HG03571 (cell line): Measurements from ENCODE around the gene CLEC16A.
A peak's percentile ranks its signal among the peaks of the same experiment; 100 is the strongest.

ENCODE experiments used
- ATAC-seq: cut with Tn5 transposase; IDR thresholded peaks from one replicate; pipeline ENCODE4 v1.9.1; 2021; ENCODE audit not compliant: unreplicated experiment

The CLEC16A gene

DNA sequence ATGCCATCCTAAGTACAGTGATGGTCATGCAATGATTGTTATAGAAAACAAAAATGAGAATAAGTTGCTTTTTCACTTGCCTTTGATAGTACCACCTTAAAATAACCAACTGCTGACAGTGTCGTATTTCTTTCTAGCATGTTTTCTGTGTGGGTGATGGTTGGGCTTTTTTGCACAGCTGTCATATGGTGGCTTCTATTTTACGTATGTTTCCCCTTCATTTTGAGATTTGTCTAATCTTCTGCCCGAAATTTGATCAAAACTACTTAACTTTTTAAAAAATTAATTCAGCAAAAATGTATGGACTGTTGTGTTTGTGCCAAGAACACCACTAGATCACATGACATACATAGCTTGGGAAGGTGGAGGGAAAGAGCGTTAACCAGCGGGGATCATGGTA, 90.7 kb downstream of the CLEC16A start:
- no peak for ATAC-seq

DNA sequence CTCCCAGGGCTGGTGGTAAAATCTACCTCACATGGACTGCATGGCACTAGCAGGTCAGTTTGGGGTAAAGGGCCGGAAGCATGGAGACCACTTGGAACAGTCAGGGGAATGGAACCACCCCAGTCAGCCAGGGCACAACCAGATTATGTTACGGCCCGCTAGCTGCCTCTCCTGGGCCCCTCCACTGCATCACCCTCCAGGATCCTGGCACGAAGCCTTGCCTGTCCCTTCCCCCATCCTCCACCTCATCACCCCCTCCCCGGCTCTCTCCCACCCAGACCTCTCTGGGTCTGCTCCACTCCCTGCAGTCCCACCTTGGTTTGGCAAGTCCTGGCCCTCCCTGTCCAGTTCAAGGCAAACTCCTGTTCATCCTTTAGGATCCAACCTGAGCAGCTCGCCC, 91.7 kb downstream of the CLEC16A start:
- no peak for ATAC-seq

DNA sequence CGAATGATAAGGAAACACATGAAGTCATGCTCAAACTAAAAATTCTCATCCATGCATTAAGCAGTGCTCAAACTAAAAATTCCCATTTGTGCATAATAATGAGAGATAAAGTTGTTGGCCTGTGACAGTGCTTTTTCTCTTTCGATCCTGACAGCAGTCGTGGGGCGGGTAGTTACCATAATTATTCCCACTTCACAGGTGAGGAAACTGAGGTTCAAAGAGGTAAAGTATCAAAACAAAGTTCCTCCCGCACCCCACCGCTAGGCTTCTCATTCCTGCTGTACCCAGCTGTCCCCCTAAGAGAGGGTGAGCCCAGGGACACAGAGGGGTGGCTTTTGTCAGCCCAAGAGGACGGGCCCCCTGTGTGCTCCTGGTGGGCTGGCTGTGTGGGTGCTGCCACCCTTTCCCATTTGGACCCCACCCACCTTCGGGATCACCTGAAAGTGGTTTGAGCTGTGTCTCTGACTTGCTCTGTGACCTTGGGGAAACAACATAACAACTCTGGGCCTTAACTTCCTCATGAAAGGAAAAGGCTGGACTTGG, 92.6 kb downstream of the CLEC16A start:
- ATAC-seq = no peak

DNA sequence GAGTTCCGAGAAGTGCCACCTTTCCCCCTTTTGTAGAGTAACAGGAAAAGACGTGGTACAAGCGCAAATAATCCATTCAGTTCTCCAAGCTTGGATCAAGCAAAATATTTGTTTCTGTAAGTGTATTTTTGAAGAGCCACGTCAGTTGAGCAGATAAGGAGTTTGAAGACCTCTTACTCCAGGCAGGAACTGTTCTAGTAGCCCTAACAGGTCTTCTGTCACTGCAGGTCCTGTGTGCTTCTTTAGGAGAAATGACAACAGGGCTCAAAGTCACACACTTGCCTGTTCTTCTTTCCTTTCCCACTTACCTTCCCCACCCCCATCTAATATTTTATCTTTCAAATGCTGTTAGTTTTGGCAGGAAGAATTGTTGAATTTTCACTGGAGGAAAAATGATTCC, 93.9 kb downstream of the CLEC16A start:
- ATAC-seq = no peak

DNA sequence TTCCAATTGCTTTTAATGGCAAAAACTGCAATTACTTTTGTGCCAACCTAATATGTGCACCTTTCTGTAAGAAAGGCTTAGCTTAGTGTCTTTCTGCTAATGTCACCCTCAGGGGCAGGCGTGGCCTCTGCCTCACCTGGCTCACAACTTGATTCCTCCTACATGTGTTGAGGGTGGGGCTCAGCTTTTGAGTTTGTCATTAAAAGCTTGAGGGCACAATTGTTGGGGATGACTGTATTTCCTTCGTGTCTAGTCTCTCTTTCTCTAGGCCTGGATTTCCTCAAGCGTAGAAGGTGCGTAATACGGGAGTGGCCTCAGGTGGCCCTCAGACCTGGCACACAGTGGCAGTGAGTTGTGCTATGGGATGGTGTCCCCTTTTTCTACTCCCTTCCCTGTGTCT, 94.4 kb downstream of the CLEC16A start:
- ATAC-seq = no peak

DNA sequence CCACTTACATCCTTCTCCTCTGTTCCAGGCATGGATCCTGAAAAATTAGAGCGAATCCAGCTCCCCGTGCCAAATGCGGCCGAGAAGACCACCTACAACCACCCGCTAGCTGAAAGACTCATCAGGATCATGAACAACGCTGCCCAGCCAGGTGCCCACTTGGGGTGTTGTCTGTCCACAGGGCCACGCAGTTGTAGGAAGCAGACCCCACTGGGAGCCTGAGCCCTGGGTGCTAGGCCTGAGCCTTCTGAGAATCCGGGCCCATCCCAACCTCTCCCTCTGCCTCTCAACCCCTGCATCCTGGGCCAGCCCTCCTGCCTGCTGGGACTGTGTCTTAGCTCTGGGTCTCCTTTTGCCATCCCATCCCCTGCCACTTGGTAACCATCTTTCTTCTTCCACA, 95.4 kb downstream of the CLEC16A start:
- no peak for ATAC-seq

DNA sequence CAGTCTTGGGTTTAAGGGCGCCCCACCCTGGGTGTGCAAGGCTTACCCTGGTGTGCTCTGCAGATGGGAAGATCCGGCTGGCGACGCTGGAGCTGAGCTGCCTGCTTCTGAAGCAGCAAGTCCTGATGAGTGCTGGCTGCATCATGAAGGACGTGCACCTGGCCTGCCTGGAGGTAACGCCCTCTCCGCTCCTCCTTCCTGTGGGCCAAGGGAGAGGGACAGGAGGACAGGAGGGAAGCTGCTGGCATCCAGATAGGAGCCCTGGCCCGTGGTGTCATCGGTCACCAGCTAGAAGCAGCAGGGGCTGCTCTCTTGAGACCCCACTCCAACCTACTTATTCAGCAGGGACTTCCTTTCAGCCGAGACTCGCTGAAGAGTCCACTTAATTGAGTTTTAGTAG, 97.8 kb downstream of the CLEC16A start:
- ATAC-seq = no peak

DNA sequence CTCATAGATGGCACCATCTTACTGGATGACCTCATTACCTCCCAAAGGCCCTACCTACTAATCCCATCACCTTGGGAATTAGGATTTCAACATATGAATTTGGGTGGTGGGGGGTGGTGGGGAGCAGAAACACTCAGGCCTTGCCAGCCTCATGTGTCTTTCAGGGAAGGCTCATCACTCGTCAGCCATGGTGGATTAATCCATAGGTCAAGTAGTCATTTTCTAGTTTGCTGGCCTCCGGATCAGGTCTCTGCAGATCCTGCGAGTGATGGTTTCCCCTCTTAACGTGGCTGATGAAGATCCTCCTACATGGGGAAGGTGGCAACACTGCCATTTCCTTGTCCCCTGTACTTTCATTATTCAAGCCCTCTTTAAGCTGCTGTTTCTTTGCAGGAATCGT, 101.1 kb downstream of the CLEC16A start:
- no peak for ATAC-seq

DNA sequence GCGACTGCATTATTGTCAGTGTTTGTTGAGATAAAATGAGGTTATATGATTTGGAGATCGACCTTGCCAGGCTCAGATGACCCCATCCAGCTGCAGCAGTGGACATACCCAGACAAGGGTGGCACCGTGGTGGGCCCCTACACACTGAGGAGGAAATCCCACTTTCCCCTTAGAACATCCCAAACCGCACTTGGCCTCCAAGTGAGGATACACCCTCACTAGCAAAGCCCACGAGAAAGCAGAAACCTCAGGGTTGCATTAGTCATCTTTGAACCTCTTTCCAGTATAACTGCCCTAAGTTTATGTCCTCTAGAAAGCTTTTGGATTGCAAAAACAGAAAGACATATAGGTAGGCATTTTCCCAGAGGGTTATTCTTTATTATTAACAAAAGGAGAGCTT, 101.5 kb downstream of the CLEC16A start:
- no peak for ATAC-seq

DNA sequence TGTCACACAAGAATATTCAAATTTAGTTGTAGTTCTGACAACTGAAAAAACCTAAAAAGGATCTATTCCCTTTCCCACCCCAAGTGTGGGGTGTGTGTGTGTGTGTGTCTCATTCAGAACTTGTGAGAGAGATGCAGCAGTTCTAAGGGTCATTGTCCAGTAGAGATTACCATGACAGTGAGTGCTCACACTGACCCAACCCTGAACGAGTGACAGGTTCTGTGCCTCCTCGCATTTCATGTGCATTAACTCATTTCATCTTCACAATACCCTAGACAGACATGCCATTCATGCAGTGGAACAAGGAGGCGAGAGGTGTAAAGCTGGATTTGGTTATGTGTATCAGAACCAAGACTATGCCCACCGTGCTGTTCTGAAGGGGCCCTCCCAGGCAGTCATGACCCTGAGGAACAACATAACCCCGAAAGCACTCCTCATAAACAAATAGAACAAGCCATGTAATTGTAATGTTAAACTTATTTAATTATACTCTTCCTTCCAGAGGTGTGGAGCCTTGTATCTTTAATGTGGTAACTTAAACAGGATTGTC, 102.1 kb downstream of the CLEC16A start:
- ATAC-seq = no peak

DNA sequence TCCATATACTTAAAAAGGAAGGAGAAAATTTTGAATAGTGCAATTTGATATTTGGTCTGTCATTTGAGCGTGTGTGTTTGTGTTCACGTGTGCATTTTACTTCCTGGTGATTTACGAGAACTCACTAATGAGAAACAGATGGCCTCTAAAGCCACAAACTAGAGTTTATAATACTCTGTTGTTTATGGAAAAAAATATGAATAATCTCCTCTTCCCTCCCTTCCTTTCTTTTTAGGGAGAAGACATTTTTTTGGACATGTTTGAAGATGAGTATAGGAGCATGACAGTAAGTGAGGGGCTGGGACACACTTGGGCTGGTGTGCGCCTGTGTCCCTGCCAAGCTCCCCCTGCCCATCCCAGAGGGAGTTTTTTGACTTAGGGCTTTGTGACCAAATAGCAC, 102.7 kb downstream of the CLEC16A start:
- ATAC-seq = no peak

DNA sequence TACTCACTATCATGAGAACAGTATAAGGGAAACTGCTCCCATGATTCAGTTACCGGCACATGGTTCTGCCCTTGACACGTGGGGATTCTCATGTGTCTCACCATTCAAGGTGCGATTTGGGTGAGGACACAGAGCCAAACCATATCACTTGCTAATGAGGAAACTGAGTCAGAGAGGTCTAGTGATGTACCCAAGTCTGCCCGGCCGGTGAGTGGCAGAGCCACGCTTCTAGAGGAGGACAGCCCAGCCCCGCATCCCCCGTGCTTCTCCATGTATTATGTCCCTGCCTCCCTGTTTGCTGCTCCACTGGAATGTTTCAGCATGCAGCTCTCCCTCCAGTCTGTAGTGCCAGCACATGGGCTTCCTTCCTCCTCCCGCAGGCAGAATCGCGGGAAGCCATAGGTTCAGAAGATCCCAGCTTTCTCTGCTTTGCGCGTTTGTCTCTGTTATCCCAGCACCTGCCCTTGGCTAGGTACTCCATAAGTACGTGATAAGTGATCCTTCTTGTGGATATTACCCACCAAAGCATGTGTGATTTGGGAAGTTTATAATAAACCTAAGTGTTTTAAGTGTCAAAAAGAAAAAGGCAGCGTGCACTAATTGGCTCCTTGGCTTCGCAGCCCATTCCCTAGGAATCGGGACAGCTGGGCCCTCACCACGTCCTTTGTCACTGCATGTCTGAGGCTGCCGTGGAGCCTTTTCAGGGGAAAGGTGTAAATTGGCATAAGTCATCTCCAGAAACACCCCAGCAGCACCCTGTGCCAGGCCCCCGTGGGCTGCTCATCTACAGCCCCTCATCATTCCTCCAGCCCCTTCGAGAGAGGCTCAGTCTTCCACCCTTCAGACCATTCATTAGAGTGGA, 103.8 kb downstream of the CLEC16A start:
- no peak for ATAC-seq

DNA sequence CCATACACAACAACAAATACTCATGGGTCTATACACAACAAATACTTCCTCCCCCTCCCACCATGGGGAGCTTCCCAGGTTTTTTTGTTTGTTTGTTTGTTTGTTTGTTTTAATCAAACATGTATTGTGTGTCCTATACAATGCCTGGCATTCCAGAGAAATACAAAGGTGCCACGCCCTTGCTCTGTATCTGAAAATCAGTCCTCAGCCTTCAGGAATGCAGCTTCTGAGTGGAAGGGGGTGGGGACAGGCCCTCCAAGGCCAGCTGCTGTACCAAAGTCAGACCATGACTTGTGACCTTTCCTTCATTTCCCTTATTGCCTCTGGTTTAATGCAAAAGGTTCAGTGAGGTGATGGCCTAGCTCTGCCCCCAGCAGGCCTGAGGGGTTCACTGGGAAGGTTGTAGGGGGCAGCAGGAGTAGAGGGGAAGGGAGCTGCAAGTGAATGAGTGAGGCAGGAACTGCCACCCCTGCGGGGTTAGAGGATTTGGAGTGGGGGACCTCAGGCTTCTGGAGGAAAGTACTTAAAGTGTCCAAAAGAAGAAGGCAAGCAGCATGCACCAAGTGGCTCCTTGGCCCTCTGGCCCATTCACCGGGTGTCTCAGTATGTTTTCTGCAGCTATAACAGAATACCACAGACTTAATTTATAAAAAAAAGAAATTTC, 105.2 kb downstream of the CLEC16A start:
- no peak for ATAC-seq

DNA sequence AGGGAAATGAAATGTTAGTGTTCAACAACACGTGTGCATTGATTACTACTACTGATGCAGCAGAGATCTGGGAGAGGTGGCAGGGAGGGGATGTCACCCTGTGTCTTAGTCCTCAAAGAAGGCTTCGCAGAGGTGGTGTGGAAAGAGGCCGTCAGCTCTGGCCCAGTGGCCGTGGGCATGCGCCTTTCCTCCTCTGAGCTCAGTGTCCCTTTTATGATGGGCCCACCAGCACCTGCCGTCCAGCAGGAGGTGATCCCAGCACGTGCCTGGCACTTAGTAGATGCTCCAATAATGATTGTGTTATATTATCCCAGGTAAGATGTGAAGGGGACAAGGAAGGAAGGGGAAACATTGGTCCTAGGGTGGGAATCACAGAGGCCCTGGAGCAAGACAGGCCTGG, 106.2 kb downstream of the CLEC16A start:
- no peak for ATAC-seq

DNA sequence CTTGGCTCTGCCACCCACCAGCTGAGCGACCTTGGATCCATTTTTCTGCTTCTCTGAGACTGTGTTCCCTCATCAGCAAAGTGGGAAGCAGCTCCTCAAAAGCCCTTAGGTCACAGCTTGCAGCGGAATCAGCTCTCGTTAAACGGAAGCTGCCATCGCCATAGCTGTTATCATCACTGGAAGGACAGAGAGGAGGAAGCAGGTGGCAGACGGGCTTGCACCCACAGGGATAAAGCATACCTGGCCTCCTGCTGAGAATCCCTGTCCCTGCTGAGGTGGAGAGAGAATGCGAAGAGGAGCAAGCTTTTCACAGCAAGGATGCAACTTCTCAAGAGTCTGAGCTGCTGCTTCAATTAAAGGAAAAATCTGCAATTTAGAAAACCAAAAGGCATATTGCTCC, 106.6 kb downstream of the CLEC16A start:
- ATAC-seq = no peak

DNA sequence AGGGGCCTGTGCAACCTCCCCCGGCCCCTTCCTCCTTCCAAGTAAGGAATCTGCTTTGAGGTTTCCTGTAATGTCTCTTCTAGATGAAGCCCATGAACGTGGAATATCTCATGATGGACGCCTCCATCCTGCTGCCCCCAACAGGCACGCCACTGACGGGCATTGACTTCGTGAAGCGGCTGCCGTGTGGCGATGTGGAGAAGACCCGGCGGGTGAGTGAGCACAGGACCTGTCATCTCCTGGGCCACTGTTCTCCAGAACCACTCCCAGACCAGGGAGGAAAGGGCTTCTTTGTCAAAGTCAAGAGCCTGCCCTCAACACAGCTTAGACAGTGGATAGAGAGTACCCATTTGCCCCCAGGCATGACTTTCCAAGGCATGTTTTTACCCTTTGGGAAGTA, 107.1 kb downstream of the CLEC16A start:
- no peak for ATAC-seq

DNA sequence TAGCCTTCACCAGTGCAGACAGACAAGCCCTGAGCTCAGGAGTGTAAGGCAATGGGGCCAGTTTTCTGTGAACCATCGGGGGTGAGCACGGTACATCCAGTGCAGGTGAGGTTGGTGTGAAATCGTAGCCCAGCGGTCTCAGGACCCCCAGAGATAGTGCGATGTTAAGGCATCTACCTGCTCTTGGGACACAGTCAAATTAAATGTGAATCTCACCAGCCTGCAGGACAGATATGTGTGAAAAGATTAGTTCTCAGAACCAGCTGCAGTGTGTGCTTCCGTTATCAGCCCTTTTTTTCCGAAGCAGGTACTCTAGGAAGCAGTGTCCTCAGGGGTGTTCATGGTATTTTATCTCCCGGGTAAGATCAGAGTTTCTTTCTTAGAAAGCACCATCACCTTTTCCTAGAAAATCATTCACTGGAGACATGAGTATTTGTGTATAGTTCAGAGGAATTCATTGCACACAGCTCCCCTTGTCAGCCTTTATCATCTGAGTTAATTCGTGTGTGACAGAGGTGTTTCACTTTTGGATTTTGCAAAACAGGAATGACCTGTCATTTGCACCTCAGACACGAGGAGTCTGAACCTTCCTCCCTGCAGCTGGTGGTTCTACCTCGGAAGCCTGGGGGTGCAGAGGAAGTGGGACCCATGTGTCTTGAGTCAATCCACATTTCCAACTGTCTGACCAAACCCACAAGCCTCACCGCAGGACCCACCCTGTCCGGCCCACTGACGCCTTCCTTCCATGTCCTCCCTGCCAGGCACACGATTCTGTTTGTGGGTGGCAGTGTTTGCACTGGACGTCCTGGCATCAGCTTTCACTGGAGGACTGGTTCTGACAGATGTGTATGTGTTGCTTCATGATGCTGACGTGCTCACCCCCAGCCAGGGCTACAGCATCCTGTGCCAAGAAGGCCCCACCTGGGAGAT, 107.8 kb downstream of the CLEC16A start:
- peak; percentile 69 for ATAC-seq

DNA sequence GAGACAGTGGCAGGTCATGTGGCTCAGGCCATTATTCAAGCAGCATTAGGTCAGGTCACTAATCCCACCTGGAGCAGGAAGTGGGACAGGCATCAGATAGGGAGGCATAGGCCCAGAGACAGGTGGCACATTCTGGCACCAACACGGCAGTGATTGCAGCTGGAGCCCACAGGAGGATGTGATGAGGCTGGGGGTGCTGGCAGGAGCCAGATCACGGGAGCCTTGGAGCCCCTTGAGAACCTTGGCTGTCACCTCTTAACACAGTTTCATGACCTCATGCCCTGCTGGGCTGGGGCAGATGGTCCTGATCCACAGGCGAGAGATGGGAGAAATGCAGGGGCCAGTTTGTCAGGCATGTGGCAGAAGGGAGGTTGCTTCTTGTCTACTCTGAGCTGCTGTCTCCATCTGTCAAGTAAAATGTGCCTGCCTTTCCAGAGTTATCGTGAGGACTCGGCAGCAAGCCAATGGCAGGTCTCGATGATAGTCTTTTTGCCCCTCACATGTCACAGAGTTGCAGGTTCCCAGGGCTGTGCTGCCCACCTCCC, 109.6 kb downstream of the CLEC16A start:
- ATAC-seq = no peak

DNA sequence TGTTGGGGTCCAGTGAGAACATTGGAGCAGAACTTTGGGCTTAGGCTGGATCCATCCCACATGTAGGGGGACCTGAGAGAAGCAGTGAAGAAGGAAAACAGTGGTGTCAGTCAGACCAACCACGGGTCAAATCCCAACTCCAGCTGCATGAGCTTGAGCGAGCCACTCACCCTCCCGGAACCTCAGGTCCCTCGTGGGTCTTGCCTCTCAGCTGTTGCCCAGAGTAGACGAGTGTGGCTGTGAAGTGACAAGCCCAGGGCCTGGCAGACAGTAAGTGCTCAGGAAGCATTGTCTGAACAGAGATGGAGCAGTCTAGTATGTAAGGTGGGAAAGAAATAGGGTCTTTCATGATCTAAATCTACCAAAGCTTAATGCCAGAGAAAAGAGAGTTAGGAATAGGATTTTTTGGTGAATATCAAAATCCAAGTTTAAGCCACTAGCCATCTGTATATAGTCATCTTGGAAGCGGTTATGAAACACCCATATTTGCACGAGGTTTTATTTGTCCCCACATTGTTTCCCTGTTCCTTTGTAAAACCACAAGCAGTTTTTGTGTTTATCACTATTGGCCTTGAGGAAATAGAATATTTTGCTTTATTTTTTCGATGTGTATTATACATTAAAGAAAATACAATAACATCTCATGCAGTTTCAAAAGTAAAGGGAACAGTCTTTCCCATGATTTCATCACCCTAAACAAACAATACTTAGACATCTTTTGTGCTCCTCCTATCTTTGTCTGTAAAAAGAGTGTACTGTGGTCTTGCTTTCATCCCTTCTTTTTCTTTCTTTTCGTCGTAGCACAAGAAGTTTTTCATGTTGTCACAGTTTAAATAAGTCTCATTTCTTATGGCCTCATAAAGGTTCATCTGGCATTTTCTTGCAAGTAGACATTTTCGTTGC, 112.0 kb downstream of the CLEC16A start:
- no peak for ATAC-seq
